Posterior vena cava (tissue), 2 donors: Measurements from ENCODE around the gene FAM76B. TPM values are rescaled to one million over a fixed set of nuclear protein-coding genes. Genes with fewer than 3 reads are reported as not detected.

Source experiments
- DNase-seq: peaks from one replicate; pipeline ENCODE4 v3.0.0-alpha.2; 2020; ENCODE audit warnings: low spot score
- intact Hi-C, 2 donors: fragments of 100-400 bp; cut with DNase I; formaldehyde crosslinking; loops; one replicate each; pipeline versions ENCODE4 v1.14.1 to v1.14.2; 2022 to 2023
- total RNA-seq, 2 donors: library from RNA; stranded (reverse); fragmentation: NEBNext Ultra II Directional; extraction: Animal tissue kit (Norgen Biotek cat#: 25700); gene quantifications; one replicate each; pipeline ENCODE4 v1.2.1, GENCODE V29; 2021
- donor health status: DM: yes; HTN: yes; CAD: no.
- donor health status: DM: yes; HTN: yes; CAD: no.

The FAM76B gene
- total RNA-seq, 2 donors from 2014 or later: 17.3 to 24.3 TPM

DNA sequence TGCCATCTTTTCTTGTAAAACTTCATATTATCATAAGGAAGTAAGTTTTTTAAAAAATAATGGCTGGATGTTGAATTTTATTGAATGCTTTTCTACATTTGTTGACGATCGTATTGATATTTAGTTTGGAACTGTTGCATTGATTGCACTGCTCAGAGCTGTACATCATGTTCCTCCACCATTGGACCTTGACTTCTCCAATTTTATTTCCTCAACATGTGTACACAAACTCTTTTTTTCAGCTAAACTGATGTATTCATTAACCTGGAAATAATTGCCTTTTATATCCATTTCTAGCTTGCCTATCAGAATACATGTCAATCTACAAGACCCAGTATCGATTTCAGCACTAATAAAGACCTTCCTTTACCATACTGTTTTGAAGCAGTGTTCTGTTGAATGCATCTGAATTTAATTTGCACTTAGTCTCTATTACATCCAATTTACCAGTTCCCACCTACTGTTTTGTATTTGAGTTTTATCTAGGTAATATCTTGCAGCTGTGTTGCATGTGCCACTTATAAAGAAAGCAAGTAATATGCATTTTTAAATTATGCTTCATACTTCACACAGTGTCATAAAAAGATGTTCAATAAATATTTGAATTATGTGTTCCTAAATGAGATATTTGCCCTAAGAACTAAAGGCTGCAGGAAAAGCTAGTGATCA, 6.2 kb upstream of the FAM76B start:
- intact Hi-C loops: no loop called here
- DNase-seq: no peak

DNA sequence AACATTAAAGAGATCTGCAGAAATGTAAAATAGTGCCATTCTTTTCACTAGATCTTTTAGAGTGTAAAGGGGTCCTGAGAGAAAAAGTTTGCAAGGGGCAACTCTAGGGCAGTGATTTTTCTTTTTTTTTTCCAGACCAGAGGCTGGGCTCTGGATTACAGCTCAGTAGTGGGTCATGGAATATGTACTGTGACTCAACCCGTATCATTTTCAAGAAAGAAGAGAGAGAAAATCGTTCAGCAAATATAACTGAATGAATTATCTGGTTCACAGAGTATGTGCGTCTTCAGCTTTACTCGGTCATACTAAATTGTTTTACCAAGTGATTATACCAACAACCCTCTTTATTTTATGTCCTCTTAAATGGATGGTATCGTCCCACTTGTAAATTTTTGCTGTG, 4.5 kb upstream of the FAM76B start:
- intact Hi-C loops: no loop called here
- DNase-seq: no peak

DNA sequence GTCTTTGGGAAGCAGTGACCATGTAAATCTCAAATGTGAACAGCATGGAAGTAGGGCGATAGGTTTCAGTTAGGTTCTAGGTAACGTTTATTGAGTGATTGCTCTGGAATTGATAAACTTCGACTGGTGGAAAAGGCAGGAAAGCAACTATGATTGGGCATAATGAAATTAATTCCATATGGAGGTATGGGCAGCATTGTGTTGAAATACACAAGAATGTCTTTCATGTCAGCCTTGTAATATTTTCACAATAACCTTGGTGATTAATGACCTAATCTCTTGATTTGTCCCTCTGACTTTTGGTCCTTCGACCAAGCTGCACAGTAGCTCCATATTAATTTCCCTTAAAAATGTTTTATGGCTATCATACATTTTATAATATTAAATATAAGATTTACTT, 3.5 kb upstream of the FAM76B start:
- intact Hi-C loops: no loop called here
- DNase-seq: no peak

DNA sequence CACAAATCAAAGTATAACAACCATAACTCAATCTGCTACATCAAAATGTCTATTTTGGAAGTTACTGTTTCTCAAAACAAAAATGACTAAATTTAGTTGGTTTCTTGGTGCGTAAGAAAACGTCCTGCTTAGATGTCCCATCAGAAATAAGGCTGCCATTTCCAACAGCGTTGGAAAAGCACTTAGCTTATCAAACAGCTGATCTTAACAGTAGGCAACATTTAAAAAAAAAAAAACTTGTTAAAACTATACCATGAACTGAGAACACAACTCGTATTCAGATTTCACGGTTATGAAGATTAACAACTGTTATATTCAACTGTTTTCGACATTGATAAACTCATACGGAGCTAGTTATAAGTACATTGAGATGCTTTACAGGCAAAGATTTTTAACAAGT, 3.1 kb upstream of the FAM76B start:
- DNase-seq: no peak
- intact Hi-C loops: no loop called here

GRCh38 chr11:95792200-95792599, 2.6 kb upstream of the FAM76B start:
- intact Hi-C loops: no loop called here
- peak; percentile 56 for DNase-seq

DNA sequence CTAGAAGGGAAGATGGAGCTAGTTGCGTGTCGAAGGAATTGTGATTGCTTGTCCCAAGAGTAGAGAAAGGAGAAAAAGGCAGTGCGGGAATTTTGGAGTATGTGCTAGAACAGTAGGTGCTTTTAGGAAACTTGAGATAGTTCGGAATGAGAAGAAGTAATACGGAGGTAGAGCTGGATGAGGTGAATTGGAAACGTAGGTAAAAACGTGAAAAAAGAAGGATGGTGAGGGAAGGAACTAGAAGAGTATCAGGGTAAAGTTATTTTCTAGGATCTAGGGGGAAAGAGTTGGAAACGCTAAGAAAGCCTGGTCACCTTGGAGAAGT, 2.1 kb upstream of the FAM76B start:
- intact Hi-C loops: no loop called here

GRCh38 chr11:95790933-95791708, 1.5 kb upstream of the FAM76B start:
- DNase-seq: peak; percentile 85
- intact Hi-C loops: no loop called here

More for the DNA sequence above, 2.1 kb upstream of the FAM76B start:
- no peak for DNase-seq

DNA sequence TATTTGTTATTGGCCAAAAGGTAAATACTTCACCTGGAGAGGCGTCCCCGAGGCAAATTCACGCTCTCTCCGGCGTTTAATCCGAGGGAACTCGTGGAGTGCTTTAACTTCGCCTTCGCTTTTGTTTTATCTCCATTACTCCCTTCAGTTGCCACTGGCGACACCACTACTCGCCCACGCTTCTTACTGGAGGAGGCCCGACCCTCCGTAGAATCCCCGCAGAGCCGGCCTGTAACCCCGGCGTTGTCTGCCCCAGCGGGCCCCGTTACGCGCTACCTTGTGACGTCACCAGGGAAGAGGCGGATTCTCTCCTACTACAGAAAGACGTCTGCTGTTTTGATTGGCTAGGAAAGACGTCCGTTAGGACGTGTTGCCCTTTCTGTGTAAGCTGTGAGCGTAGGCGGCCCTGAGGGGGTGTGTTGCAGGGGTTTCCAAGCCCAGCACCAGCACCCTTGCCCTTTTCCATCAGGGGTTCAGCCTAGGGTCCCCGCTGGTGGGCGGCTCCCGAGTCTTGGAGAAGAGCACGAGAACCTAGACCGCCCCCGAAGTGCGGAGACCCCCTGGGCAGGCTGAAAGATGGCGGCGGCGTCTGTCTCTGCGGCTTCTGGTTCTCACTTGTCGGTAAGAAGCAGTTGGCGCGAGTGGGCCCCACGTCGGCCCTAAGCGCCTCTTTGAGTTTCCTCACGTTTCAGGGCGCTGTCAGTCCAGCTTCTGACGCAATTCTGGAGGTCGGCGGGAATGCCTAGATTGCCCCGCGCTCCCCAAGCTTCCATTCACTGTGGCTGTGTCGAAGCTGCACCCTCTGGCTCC, 746 bp upstream of the FAM76B start, which contains the start of gene CEP57:
CEP57 (plus strand) TSS at position 376 of the 810 bp plus-strand sequence; CDS start at position 577, 201 bp downstream.
- peak; percentile 97 for DNase-seq
- intact Hi-C loops: no loop called here

DNA sequence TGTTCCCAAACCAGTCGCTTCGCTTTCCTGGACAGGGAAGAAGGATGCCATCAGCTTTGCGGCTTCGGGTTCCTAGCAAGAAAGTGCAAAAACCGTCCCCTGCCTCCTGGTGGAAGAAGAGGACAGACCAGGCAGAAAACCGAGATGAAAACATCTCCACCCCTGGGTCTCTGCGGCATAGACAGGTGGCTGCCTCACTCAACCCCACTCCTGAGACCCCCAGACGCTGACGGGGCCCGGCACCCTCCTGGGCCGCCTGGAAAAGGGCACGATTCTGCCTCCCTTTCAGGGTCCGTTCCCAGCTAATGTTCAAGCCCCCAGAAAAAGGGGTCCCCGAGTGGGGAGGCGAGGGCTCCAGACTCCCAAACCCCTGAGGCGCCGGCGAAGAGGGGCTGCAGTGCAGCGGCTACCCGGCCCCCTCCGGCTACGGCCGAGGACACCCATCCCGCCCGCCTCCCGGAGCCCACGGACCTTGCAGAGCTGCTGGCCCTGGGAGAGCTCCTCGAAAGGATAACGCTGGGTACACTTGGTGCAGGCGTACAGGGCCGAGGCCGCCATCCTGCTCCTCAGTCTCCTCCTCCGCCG, 569 bp downstream of the FAM76B start:
- intact Hi-C loops: loop anchor here in 1 of 2 donors (5.0 kb wide), 1 partner anchor 433 kb away; no protein-coding TSS in a partner anchor
- no peak for DNase-seq

- intact Hi-C loops: no loop called here
- DNase-seq: no peak
These were observed 9.0 kb downstream of the FAM76B start for GRCh38 chr11:95780544-95780943.

- DNase-seq: no peak
- intact Hi-C loops: no loop called here
These were observed 10.9 kb downstream of the FAM76B start for GRCh38 chr11:95778699-95779098.

DNA sequence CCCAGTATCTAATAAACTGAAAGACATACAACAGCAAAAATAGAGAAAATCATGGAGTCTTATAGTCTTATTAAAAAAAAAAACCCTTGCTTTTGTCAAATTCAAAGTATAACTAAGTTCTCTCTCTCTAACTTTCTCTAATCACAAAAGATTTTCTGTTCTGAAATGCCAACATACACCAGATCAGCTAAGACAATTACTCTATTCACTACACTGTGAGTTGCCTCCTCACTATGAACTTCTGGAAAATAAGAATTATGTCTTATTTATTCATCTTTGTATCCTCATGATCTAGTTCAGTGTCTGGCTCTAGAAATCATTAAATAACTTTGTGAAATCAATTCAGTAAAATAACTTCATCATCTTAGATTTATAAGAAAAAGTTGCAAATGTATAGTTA, 12.7 kb downstream of the FAM76B start:
- no peak for DNase-seq
- intact Hi-C loops: no loop called here

DNA sequence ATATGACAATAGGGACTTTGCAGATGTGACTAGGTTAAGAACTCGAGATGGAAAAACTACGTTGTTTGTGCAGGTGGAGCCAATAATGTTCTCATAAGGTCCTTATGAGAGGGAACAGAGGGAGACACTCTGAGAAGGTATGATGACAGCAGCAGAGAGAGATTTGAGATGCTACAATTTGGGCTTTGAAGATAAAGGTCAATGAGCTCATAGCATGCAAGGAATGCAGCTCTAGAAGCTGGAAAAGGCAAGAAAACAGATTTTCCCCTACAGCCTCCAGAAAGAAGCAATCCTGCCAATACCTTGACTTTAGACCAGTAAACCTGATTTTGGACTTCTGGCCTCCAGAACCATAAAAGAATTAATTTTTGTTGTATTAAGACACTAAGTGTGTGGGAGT, 21.1 kb downstream of the FAM76B start:
- DNase-seq: no peak

GRCh38 chr11:95767498-95767897, 22.1 kb downstream of the FAM76B start:
- intact Hi-C loops: no loop called here
- DNase-seq: no peak

More for the DNA sequence above, 21.1 kb downstream of the FAM76B start:
- intact Hi-C loops: no loop called here

DNA sequence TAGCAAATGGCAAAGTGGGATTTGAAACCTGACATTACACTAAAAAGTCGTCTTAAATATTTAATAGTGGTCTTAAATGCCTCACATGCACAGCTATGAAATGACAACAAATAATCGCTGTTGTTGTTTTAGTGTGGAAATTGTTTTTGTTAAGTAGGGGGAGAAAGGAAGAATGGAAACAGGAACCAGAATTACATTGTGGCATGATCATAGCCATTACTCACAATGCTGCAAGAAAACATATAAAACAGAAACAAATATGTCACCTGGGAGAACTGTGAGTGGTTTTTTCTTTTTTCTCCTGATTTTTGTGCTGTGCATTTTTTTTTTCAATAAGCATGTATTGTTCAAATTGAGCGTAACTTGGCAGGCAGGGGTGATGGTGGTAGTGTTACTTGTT, 22.9 kb downstream of the FAM76B start:
- intact Hi-C loops: no loop called here
- DNase-seq: no peak

GRCh38 chr11:95764267-95764898, 25.2 kb downstream of the FAM76B start:
- no peak for DNase-seq
- intact Hi-C loops: loop anchor here in 1 of 2 donors (2.0 kb wide), 1 partner anchor 614 kb away; no protein-coding TSS in a partner anchor

DNA sequence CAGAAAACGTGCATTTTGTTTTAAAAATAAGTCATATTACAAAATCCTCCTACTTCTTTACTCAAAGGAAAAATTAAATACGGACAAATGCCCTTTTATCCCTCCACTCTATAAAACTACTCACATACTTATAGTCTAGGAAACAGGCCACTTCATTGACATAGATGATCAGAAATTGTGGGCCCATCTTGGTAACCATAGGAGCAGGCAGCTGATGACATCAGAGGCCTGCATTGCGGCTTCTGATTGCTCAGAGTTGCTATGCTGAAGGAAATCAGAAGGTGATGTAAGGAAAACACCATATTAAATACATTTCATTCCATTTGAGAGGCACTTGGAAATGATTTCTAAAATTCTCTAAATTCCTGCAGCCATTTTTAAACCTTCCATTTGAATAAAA, 27.0 kb downstream of the FAM76B start:
- DNase-seq: no peak
- intact Hi-C loops: loop anchor here in 1 of 2 donors (2.0 kb wide), 1 partner anchor 608 kb away; no protein-coding TSS in a partner anchor

DNA sequence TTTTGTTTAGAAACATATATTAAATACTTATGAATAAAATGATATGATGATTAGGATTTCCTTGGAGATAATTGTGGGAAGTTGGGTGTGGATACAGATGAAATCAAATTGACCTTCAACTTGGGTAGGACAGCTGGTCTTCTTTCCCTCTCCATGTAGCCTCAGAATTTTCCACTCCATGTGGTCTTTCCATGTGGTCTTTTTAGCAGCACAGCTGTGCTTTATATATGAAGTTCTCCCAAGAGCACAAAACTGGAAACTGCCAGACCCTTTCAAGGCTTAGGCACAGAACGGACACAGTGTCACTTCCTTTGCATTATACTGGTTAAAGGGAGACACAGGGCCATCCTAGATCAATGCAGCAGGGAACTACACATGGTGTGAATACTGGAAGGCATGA, 28.6 kb downstream of the FAM76B start:
- no peak for DNase-seq
- intact Hi-C loops: no loop called here

DNA sequence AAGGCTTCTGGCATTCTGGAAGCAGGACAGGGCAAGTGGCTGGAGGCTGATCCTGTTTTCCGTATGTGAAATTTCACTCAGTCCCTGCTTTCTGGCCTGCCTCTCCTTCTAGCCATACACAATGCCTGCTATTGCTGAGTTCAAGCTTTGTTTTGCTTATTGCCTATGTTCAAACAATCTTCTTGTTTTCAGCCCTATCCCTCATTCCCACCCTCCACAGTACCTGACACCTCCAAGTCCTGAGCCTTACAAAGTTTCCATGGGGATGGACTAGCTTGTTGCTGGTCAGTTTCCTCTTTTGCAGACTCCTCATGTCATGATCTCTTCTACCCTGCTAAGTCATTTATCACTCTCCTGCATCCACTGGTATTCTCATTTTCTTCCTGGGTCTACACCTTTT, 38.1 kb downstream of the FAM76B start:
- DNase-seq: no peak
- intact Hi-C loops: loop anchor here in 1 of 2 donors (10.0 kb wide), 1 partner anchor 677 kb away; no protein-coding TSS in a partner anchor
